ENCODE measurements around the gene CYBC1.
A peak's percentile ranks its signal among the peaks of the same experiment; 100 is the strongest.

The CYBC1 gene

GRCh38 chr17:82495844-82496528, 45.4 kb upstream of the CYBC1 start:
- H3F3A ChIP-seq (ENCODE audit: insufficient read depth, low read length), result peaks cover 51% of the 10 kb centered on the region
- no peak overlapping the region for H3K27ac ChIP-seq (ENCODE audit: low read length)
- H3K4me2 ChIP-seq (ENCODE audit: low read depth, low read length), result no peak overlapping the region
- no peak overlapping the region for H3K4me3 ChIP-seq (ENCODE audit: low read length)
- H3K9ac ChIP-seq (ENCODE audit: low read length), result no peak overlapping the region
- no peaks in the 10 kb centered on the region for H3K9me2 ChIP-seq (replicated peaks; ENCODE audit: insufficient read depth, low read length)
- no peaks in the 10 kb centered on the region for H3K36me3 ChIP-seq (replicated peaks; ENCODE audit: insufficient read depth, low read length)
- no peaks in the 10 kb centered on the region for H3K79me2 ChIP-seq (ENCODE audit: low read length)
- no peak for DNase-seq
- TF ChIP-seq CTCF (IDR thresholded peaks at IDR 0.05; ENCODE audit: low read length) (no peak), EZH2 (optimal IDR thresholded peaks at IDR 0.05; ENCODE audit: low read depth, low read length) (no peak), EZH2phosphoT487 (IDR thresholded peaks at IDR 0.05; ENCODE audit: low read length) (no peak)
- H3K27me3 ChIP-seq (replicated peaks; ENCODE audit: insufficient read depth, low read length), result no peaks in the 10 kb centered on the region
- no peaks in the 10 kb centered on the region for H3K9me3 ChIP-seq (replicated peaks; ENCODE audit: insufficient read depth, low read length)
- no peaks in the 10 kb centered on the region for H4K20me1 ChIP-seq (ENCODE audit: insufficient read depth, low read length)
- no peak overlapping the region for H2AFZ ChIP-seq (ENCODE audit: low read length)
- H3K4me1 ChIP-seq (ENCODE audit: low read length), result peaks cover 37% of the 10 kb centered on the region

GRCh38 chr17:82494236-82495055, 43.9 kb upstream of the CYBC1 start:
- H3K4me1 ChIP-seq (ENCODE audit: low read length), result peaks cover 51% of the 10 kb centered on the region

GRCh38 chr17:82493226-82493781, 42.8 kb upstream of the CYBC1 start:
- H3K4me1 ChIP-seq (ENCODE audit: low read length), result peaks cover 47% of the 10 kb centered on the region
- peak overlapping the region; percentile 51; the same call in 1 of the 2 replicates for H3K4me2 ChIP-seq (ENCODE audit: low read depth, low read length)
- H3K27me3 ChIP-seq (replicated peaks; ENCODE audit: insufficient read depth, low read length), result no peaks in the 10 kb centered on the region
- no peaks in the 10 kb centered on the region for H3K36me3 ChIP-seq (replicated peaks; ENCODE audit: insufficient read depth, low read length)
- TF ChIP-seq EZH2 (optimal IDR thresholded peaks at IDR 0.05; ENCODE audit: low read depth, low read length) (no peak), CTCF (IDR thresholded peaks at IDR 0.05; ENCODE audit: low read length) (no peak), EZH2phosphoT487 (IDR thresholded peaks at IDR 0.05; ENCODE audit: low read length) (no peak)
- H3F3A ChIP-seq (ENCODE audit: insufficient read depth, low read length), result peaks cover 48% of the 10 kb centered on the region
- no peak for DNase-seq
- H3K9me2 ChIP-seq (replicated peaks; ENCODE audit: insufficient read depth, low read length), result no peaks in the 10 kb centered on the region
- H2AFZ ChIP-seq (ENCODE audit: low read length), result peak overlapping the region; percentile 46; the same call in 1 of the 2 replicates
- H3K27ac ChIP-seq (ENCODE audit: low read length), result peak overlapping the region; percentile 87; the same call in 1 of the 2 replicates
- no peak overlapping the region for H3K4me3 ChIP-seq (ENCODE audit: low read length)
- no peak overlapping the region; the same call in 1 of the 2 replicates for H3K9ac ChIP-seq (ENCODE audit: low read length)
- no peaks in the 10 kb centered on the region for H3K79me2 ChIP-seq (ENCODE audit: low read length)
- no peaks in the 10 kb centered on the region for H3K9me3 ChIP-seq (replicated peaks; ENCODE audit: insufficient read depth, low read length)
- no peaks in the 10 kb centered on the region for H4K20me1 ChIP-seq (ENCODE audit: insufficient read depth, low read length)

More at GRCh38 chr17:82494236-82495055, 43.9 kb upstream of the CYBC1 start:
- Histone ChIP-seq H3K36me3 (replicated peaks; ENCODE audit: insufficient read depth, low read length) (no peaks in the 10 kb centered on the region), H3K4me2 (ENCODE audit: low read depth, low read length) (peak overlapping the region; percentile 51; the same call in 1 of the 2 replicates), H4K20me1 (ENCODE audit: insufficient read depth, low read length) (no peaks in the 10 kb centered on the region), H3K4me3 (ENCODE audit: low read length) (0 out of 2 replicates have a peak overlapping the region, but pooled peaks have one; percentile 19), H3K9ac (ENCODE audit: low read length) (peak overlapping the region; percentile 54), H3K27me3 (replicated peaks; ENCODE audit: insufficient read depth, low read length) (no peaks in the 10 kb centered on the region), H3K79me2 (ENCODE audit: low read length) (no peaks in the 10 kb centered on the region), H2AFZ (ENCODE audit: low read length) (peak overlapping the region; percentile 42), H3K9me2 (replicated peaks; ENCODE audit: insufficient read depth, low read length) (no peaks in the 10 kb centered on the region), H3F3A (ENCODE audit: insufficient read depth, low read length) (peaks cover 54% of the 10 kb centered on the region), H3K27ac (ENCODE audit: low read length) (peak overlapping the region; percentile 87), H3K9me3 (replicated peaks; ENCODE audit: insufficient read depth, low read length) (no peaks in the 10 kb centered on the region)
- DNase-seq, result peak; percentile 87
- no peak for TF ChIP-seq EZH2 (optimal IDR thresholded peaks at IDR 0.05; ENCODE audit: low read depth, low read length)
- TF ChIP-seq CTCF (IDR thresholded peaks at IDR 0.05; ENCODE audit: low read length), result peak; percentile 88

Measured in MM.1S (cell line).